Keratinocyte (primary cell): ENCODE results near the gene MTPN.

Source experiments
- EZH2 ChIP-seq: IDR thresholded peaks from one replicate; pipeline ENCODE4 v1.6.1; 2012; ENCODE audit warnings: inconsistent platforms, mild to moderate bottlenecking, low read length, moderate library complexity
- TF ChIP-seq, protein P1 (sequence below), 3 experiments: IDR thresholded peaks in 1 of 3; conservative IDR thresholded peaks in 1 of 3; optimal IDR thresholded peaks in 1 of 3; 2 replicates in 2 of 3; 3 replicates in 1 of 3; pipeline versions ENCODE3 to v1.5.1; 2011; ENCODE audit warnings: low read length in 3 of 3, mild to moderate bottlenecking in 3 of 3, moderate library complexity in 2 of 3, control low read depth in 1 of 3, inconsistent platforms in 1 of 3; ENCODE audit not compliant: insufficient read depth in 2 of 3; ENCODE audit errors: extremely low read depth in 1 of 3

DNA sequence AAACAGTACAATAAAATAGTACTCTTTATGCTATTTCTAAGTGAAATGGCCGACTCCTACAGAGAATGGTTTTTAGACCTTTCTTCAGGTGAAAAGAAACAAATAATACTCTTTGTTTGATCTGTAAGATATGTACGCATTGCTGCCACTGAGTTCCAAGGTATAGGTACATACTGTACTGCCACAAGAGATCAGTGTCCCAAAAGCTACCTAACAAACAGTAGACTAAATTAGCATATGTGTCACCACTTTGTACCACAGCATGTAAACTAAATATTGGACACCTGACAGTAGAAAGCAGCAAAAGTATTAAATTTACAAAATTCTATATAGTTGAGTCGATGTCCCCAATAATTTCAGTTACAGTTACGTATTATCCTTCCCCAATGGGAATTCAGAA is 14.4 kb downstream of the MTPN start:
- no peak for TF ChIP-seq EZH2
- TF ChIP-seq, protein P1, sequence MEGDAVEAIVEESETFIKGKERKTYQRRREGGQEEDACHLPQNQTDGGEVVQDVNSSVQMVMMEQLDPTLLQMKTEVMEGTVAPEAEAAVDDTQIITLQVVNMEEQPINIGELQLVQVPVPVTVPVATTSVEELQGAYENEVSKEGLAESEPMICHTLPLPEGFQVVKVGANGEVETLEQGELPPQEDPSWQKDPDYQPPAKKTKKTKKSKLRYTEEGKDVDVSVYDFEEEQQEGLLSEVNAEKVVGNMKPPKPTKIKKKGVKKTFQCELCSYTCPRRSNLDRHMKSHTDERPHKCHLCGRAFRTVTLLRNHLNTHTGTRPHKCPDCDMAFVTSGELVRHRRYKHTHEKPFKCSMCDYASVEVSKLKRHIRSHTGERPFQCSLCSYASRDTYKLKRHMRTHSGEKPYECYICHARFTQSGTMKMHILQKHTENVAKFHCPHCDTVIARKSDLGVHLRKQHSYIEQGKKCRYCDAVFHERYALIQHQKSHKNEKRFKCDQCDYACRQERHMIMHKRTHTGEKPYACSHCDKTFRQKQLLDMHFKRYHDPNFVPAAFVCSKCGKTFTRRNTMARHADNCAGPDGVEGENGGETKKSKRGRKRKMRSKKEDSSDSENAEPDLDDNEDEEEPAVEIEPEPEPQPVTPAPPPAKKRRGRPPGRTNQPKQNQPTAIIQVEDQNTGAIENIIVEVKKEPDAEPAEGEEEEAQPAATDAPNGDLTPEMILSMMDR (optimal IDR thresholded peaks at IDR 0.05 in 1 of 3, IDR thresholded peaks at IDR 0.05 in 1 of 3, conservative IDR thresholded peaks at IDR 0.05 in 1 of 3; ENCODE audit: extremely low read depth in 1 of 3, insufficient read depth in 2 of 3, low read length in 3 of 3) = no peak
